DOHH2 (cell line): ENCODE data around the gene SCTR.

ENCODE experiments used
- CTCF ChIP-seq: fragments of 200-600 bp; sonication (generic); IDR thresholded peaks from one replicate; pipeline ENCODE4 v1.5.1; 2014; ENCODE audit warnings: antibody characterized with exemption, mild to moderate bottlenecking, low read depth, low read length; ENCODE audit not compliant: poor library complexity, severe bottlenecking
- EZH2phosphoT487 ChIP-seq: fragments of 200-600 bp; sonication (generic); IDR thresholded peaks from 2 replicates; pipeline ENCODE4 v1.6.1; 2017; ENCODE audit warnings: borderline replicate concordance, mild to moderate bottlenecking, antibody characterized with exemption, low read length, moderate library complexity, mixed read lengths

DNA sequence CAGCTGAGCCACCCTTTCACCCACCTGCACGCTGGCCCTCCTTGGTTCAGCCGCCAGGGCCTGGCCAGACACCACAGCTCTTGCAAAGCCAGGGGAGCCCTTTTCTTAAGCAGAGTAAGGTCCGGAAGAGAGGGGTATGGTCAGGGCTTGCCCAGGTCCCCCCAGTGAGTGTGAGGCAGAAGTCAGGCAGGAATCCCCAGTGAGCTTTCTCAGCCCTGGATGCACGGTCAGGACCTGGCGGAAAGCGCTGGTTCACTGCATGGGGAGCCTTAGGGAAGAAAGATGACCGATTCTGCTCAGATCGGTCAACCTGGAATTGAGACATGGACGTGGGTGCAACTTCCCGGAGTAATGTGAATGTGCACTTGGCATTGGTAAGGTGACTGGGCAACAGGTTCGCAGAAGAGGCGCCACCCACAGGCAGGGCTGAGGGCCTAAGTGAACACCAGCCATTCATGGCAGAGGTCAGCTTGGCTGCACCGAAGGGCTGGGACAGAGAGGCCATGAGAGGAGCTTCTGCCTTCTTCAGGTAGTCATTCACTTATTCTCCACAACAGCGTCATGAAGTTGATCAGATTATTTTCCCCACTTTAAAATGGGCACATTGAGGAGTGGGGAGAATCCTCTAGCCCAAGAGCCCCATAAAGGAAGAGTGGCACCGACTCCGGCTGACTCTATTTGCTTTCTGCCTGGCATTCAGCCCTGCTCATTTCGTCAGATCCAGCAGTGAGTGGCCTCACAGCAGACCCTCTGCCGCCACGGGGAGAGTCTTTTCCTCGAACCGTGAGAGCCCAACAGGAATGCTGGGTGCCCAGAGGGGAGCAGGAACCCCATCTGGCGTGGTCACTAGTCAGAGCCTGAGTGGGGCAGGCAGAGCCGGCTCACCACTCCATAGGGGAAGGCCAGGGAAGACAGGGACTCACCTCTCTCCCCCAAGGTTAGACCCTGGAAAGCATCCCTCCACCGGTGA is 35.8 kb downstream of the SCTR start:
- no peak for TF ChIP-seq CTCF
- TF ChIP-seq EZH2phosphoT487, result no peak
